NCI-H226 (cell line): ENCODE data around the gene SEZ6L.

ENCODE experiments used
- DNase-seq: peaks from one replicate; pipeline ENCODE4 v3.0.0-alpha.2; 2015

The SEZ6L gene

GRCh38 chr22:26185190-26185589, 15.9 kb downstream of the SEZ6L start:
- no peak for DNase-seq

GRCh38 chr22:26188341-26188740, 19.1 kb downstream of the SEZ6L start:
- no peak for DNase-seq

- no peak for DNase-seq
These were observed 25.1 kb downstream of the SEZ6L start for GRCh38 chr22:26194313-26194712.

- DNase-seq = no peak
These were observed 25.6 kb downstream of the SEZ6L start for GRCh38 chr22:26194877-26195276.

GRCh38 chr22:26196657-26197056, 27.4 kb downstream of the SEZ6L start:
- DNase-seq = no peak

GRCh38 chr22:26197425-26197824, 28.2 kb downstream of the SEZ6L start:
- no peak for DNase-seq

- DNase-seq = no peak
These were observed 30.4 kb downstream of the SEZ6L start for GRCh38 chr22:26199665-26200064.

GRCh38 chr22:26202280-26202924, 33.1 kb downstream of the SEZ6L start:
- DNase-seq = no peak

GRCh38 chr22:26205494-26205893, 36.2 kb downstream of the SEZ6L start:
- no peak for DNase-seq

GRCh38 chr22:26210334-26210733, 41.1 kb downstream of the SEZ6L start:
- DNase-seq = no peak

GRCh38 chr22:26213826-26214225, 44.6 kb downstream of the SEZ6L start:
- DNase-seq = no peak

GRCh38 chr22:26214466-26214865, 45.2 kb downstream of the SEZ6L start:
- DNase-seq = no peak

GRCh38 chr22:26215736-26216135, 46.5 kb downstream of the SEZ6L start:
- no peak for DNase-seq

GRCh38 chr22:26225207-26225606, 55.9 kb downstream of the SEZ6L start:
- no peak for DNase-seq

- DNase-seq = no peak
These were observed 57.5 kb downstream of the SEZ6L start for GRCh38 chr22:26226538-26227297.

GRCh38 chr22:26229910-26230309, 60.6 kb downstream of the SEZ6L start:
- DNase-seq = no peak

GRCh38 chr22:26234296-26234695, 65.0 kb downstream of the SEZ6L start:
- no peak for DNase-seq

- DNase-seq = no peak
These were observed 66.7 kb downstream of the SEZ6L start for GRCh38 chr22:26235792-26236487.

- no peak for DNase-seq
These were observed 67.7 kb downstream of the SEZ6L start for GRCh38 chr22:26236991-26237390.

GRCh38 chr22:26238596-26238995, 69.3 kb downstream of the SEZ6L start:
- no peak for DNase-seq

- DNase-seq = no peak
These were observed 70.3 kb downstream of the SEZ6L start for GRCh38 chr22:26239581-26239980.

GRCh38 chr22:26241361-26241760, 72.1 kb downstream of the SEZ6L start:
- no peak for DNase-seq

GRCh38 chr22:26245001-26245400, 75.7 kb downstream of the SEZ6L start:
- DNase-seq = no peak

- no peak for DNase-seq
These were observed 77.3 kb downstream of the SEZ6L start for GRCh38 chr22:26246552-26246951.
